ENCODE data around the gene SYP. TPM values are rescaled to one million over a fixed set of nuclear protein-coding genes. Genes with fewer than 3 reads are reported as not detected.

Gene SYP
- total RNA-seq, 1 donor from 2014 or later, result 0.07 TPM

DNA sequence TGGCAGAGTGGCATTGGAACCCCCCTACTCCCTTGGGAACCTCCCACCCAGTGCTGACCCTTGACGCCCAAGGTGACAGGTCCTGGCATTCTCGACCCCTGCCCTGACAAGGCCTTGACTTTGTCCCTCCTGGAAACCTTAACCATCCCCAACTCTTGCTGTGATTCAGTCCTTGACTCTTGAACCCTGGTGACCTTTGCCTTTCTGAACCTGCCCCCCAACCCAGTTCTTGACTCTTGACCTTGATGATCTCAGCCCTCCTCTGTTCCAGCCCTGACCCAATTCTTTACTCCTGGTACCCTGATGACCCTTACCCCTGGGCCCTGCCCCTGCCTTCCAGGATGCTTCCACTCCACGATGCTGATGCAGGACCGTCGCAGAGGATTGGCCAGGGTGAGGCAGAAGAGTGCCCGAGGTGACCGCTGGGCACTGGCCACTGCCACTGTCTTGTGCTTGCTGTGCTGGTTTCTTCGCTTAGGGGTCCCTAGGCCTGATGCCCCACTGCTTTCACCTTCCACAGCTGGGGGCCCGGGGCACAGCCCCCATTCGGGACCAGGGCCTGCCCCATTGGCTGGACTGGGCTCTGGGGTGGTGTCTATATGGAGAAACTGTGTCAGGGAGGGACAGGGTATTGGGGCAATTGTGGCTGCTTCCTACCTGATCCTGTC, 31.5 kb upstream of the SYP start:
- DNase-seq (ENCODE audit: low spot score), result no peak
- H3K9me3 ChIP-seq (ENCODE audit: low read depth), result no peaks in the 10 kb centered on the region
- H3K4me3 ChIP-seq, result no peak overlapping the region
- Mint-ChIP-seq H3K4me3 (no peak overlapping the region), H3K27ac (no peak overlapping the region), H3K9me3 (peaks cover 17% of the 10 kb centered on the region), H3K36me3 (no peaks in the 10 kb centered on the region), H3K27me3 (ENCODE audit: insufficient read depth, low read depth) (peaks cover 8% of the 10 kb centered on the region), H3K4me1 (peaks cover 4% of the 10 kb centered on the region)
- no peaks in the 10 kb centered on the region for H4K20me1 ChIP-seq (ENCODE audit: low read depth)
- H2AFZ ChIP-seq (replicated peaks), result no peak overlapping the region
- no peaks in the 10 kb centered on the region for H3F3A ChIP-seq (ENCODE audit: low read depth)
- no peaks in the 10 kb centered on the region for H3K27me3 ChIP-seq
- H3K9ac ChIP-seq, result no peak overlapping the region
- H3K36me3 ChIP-seq, result no peaks in the 10 kb centered on the region
- no peak for TF ChIP-seq EZH2phosphoT487 (IDR thresholded peaks at IDR 0.05)
- no peak for TF ChIP-seq CTCF (IDR thresholded peaks at IDR 0.05)
- no peak for TF ChIP-seq EZH2 (IDR thresholded peaks at IDR 0.05)
- H3K27ac ChIP-seq, result no peak overlapping the region
- peak overlapping the region; percentile 76 for H3K4me2 ChIP-seq
- peaks cover 6% of the 10 kb centered on the region for H3K79me2 ChIP-seq (ENCODE audit: low read depth)
- peaks cover 3% of the 10 kb centered on the region for H3K4me1 ChIP-seq

DNA sequence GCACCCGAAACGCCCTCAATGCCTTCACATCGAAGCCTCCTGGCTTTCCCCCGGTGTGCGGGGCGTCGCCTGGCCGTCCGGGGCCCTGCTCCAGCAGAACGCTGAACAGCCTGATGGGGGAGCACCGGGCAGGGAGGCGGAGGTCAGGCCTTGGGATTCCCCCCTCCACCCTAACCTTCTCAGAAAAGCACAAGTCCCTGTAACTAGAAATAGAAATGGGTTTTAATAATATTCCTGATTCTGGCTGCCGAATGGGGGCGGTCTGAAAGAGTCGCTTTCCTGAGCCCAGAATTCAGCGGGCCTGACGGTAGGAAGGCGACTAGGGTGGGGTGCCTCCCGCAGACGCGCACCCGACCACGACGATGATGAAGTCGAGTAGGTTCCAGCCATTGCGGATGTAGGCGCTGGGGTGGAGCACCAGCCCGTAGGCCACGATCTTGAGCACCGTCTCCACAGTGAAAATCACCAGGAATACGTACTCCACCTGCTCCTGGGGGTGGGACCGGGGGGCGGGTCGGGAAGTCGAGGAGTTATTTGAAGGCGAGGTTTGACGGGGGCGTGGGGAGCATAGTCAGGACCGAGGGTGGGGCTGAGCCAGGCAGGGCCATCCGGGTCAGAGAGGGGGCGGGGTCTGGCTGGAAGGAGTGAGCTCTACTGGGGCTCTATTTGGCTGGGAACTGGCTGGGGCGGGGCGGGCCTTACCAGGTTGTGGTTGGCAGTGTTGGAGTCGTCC, 30.7 kb upstream of the SYP start:
- Mint-ChIP-seq H3K9me3 (peaks cover 19% of the 10 kb centered on the region), H3K36me3 (no peaks in the 10 kb centered on the region), H3K4me1 (peaks cover 4% of the 10 kb centered on the region), H3K27ac (no peak overlapping the region), H3K27me3 (ENCODE audit: insufficient read depth, low read depth) (peaks cover 8% of the 10 kb centered on the region), H3K4me3 (peak overlapping the region; percentile 38)
- TF ChIP-seq EZH2 (IDR thresholded peaks at IDR 0.05), result no peak
- peak; percentile 33 for TF ChIP-seq CTCF (IDR thresholded peaks at IDR 0.05)
- no peaks in the 10 kb centered on the region for H3F3A ChIP-seq (ENCODE audit: low read depth)
- no peak overlapping the region for H3K9ac ChIP-seq
- H3K27ac ChIP-seq, result no peak overlapping the region
- H3K27me3 ChIP-seq, result no peaks in the 10 kb centered on the region
- H3K4me2 ChIP-seq, result peak overlapping the region; percentile 76
- H2AFZ ChIP-seq (replicated peaks), result peak overlapping the region; percentile 63
- H3K36me3 ChIP-seq, result no peaks in the 10 kb centered on the region
- DNase-seq (ENCODE audit: low spot score), result peak; percentile 72
- no peaks in the 10 kb centered on the region for H3K79me2 ChIP-seq (ENCODE audit: low read depth)
- no peaks in the 10 kb centered on the region for H4K20me1 ChIP-seq (ENCODE audit: low read depth)
- H3K9me3 ChIP-seq (ENCODE audit: low read depth), result no peaks in the 10 kb centered on the region
- H3K4me3 ChIP-seq, result peak overlapping the region; percentile 43
- no peaks in the 10 kb centered on the region for H3K4me1 ChIP-seq

DNA sequence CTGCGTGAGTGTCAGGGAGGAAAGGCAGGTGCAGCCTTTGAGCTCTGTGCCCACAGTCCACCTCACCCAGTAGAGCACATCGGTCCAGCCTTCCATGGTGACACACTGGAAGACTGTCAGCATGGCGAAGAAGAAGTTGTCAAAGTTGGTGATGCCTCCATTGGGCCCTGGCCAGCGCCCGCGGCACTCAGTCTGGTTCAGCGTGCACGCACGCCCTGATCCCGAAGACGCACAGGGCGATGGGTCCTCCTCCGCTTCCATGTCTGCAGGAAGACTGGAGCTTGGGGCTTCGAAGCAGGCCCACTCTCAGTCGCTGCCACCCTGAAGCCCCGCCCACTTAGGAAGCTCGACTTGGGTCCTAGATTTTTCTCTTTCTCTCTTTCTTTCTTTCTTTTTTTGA, 28.2 kb upstream of the SYP start:
- no peaks in the 10 kb centered on the region for H3K4me1 ChIP-seq
- no peak for DNase-seq (ENCODE audit: low spot score)
- no peaks in the 10 kb centered on the region for H3K27me3 ChIP-seq
- H3K36me3 ChIP-seq, result no peaks in the 10 kb centered on the region
- no peaks in the 10 kb centered on the region for H3F3A ChIP-seq (ENCODE audit: low read depth)
- H4K20me1 ChIP-seq (ENCODE audit: low read depth), result no peaks in the 10 kb centered on the region
- no peak overlapping the region for H3K9ac ChIP-seq
- no peak overlapping the region for H2AFZ ChIP-seq (replicated peaks)
- TF ChIP-seq CTCF (IDR thresholded peaks at IDR 0.05) (no peak), EZH2phosphoT487 (IDR thresholded peaks at IDR 0.05) (no peak), EZH2 (IDR thresholded peaks at IDR 0.05) (no peak)
- H3K9me3 ChIP-seq (ENCODE audit: low read depth), result no peaks in the 10 kb centered on the region
- peaks cover 2% of the 10 kb centered on the region for H3K4me1 Mint-ChIP-seq
- H3K27me3 Mint-ChIP-seq (ENCODE audit: insufficient read depth, low read depth), result peaks cover 14% of the 10 kb centered on the region
- no peak overlapping the region for H3K27ac Mint-ChIP-seq
- H3K9me3 Mint-ChIP-seq, result peaks cover 26% of the 10 kb centered on the region
- no peak overlapping the region for H3K4me3 Mint-ChIP-seq
- no peaks in the 10 kb centered on the region for H3K79me2 ChIP-seq (ENCODE audit: low read depth)
- H3K36me3 Mint-ChIP-seq, result no peaks in the 10 kb centered on the region
- no peak overlapping the region for H3K27ac ChIP-seq
- no peak overlapping the region for H3K4me2 ChIP-seq
- no peak overlapping the region for H3K4me3 ChIP-seq
